ENCODE results near the gene PLXND1. TPM values are rescaled to one million over a fixed set of nuclear protein-coding genes. Genes with fewer than 3 reads are reported as not detected.

PLXND1 gene
- total RNA-seq, 2 donors from 2014 or later: 47.7 to 135 TPM

DNA sequence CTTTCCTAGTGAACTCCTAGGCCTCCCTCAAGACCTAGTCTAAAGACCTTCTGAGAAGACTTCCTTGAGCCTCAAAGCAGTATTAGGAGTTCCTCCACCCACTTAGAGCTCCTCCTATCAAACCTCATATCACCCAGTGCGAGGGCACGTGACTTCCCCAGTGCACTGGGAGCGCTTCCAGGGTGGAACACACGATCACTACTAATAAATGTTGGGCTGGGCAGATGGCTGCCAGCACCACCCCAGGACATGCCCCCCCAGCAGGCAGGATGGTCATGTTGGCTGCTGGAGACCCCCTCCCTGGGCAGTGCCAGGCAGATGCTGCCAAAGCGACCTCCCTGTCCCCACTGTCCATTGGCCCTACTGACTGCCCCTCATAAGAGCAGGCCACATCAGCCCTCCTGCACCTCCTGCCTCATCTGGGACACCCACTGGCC is 8.5 kb upstream of the PLXND1 start:
- intact Hi-C loops (cut with DNase I): loop anchor here (10.0 kb wide), 1 partner anchor 130 kb away; no protein-coding TSS in a partner anchor
- H3K4me3 ChIP-seq: no peak overlapping the region
- WGBS, 2 donors: 49 to 51% methylated on average over 5 of the region's 5 CpGs
- ATAC-seq (peak; percentile 46), DNase-seq (peak in 3 of 4 donors; percentile 62 to 71 (median 68))
- TF ChIP-seq POLR2A (IDR thresholded peaks at IDR 0.05): no peak
- TF ChIP-seq CTCF (IDR thresholded peaks at IDR 0.05): no peak
- H3K36me3 ChIP-seq (replicated peaks in 1 of 2; ENCODE audit: insufficient read depth in 1 of 2, low read depth in 2 of 2): no peaks in the 10 kb centered on the region
- H3K4me1 ChIP-seq: peaks cover 9% of the 10 kb centered on the region
- H3K27me3 ChIP-seq: no peaks in the 10 kb centered on the region
- no peak overlapping the region for H3K27ac ChIP-seq
- H3K9me3 ChIP-seq: no peaks in the 10 kb centered on the region

DNA sequence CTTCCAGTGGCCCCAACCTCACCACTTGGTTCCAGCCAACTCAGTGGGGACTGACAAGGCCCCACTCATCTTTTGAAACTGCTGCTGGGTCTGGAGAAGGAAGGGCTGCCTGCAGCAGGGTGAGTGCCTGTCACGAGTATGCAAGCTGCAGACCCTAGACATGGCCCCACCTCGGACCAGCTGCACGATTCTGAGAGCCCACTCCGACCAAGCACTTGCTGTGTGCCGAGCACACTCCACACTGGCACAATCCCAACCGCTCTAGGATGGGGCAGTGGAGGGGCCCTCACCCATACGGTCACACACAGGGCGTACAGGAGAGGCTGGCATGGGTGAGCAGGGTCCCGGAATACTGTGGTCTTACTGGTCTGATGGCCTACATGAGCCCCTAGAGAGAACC is 8.0 kb upstream of the PLXND1 start:
- Histone ChIP-seq H3K27ac (no peak overlapping the region), H3K4me1 (peaks cover 14% of the 10 kb centered on the region), H3K27me3 (no peaks in the 10 kb centered on the region), H3K36me3 (replicated peaks in 1 of 2; ENCODE audit: insufficient read depth in 1 of 2, low read depth in 2 of 2) (no peaks in the 10 kb centered on the region), H3K9me3 (no peaks in the 10 kb centered on the region), H3K4me3 (no peak overlapping the region)
- 89 to 92% methylated on average over 6 to 9 of the region's 9 CpGs for WGBS, 2 donors
- no peak for TF ChIP-seq POLR2A (IDR thresholded peaks at IDR 0.05)
- TF ChIP-seq CTCF (IDR thresholded peaks at IDR 0.05): no peak
- intact Hi-C loops (cut with DNase I): loop anchor here (10.0 kb wide), 1 partner anchor 130 kb away; no protein-coding TSS in a partner anchor
- DNase-seq (no peak), ATAC-seq (no peak)

DNA sequence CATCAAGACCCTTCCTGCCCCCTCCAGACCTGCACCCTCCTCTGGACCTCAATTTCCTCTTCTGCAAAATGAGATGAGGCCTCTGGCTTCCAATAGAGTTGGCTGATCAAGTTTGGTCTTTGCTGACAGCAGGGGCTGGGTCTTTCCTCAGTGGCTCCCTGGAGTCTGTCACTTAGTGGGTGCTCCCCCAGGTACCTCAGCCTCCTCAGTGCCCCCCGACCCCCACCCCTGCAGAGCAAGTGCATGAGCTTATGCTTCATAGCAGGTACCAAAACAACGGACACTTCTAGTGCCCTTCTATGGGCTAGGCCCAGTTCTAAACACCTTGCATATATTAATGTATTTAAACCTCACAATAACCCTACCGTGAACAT is 6.9 kb upstream of the PLXND1 start:
- WGBS, 2 donors: 73 to 75% methylated on average over 3 of the region's 3 CpGs
- Histone ChIP-seq H3K9me3 (no peaks in the 10 kb centered on the region), H3K36me3 (replicated peaks in 1 of 2; ENCODE audit: insufficient read depth in 1 of 2, low read depth in 2 of 2) (no peaks in the 10 kb centered on the region), H3K27me3 (no peaks in the 10 kb centered on the region), H3K4me3 (no peak overlapping the region), H3K27ac (no peak overlapping the region), H3K4me1 (peaks cover 15% of the 10 kb centered on the region)
- TF ChIP-seq POLR2A (IDR thresholded peaks at IDR 0.05) (no peak), CTCF (IDR thresholded peaks at IDR 0.05) (no peak)
- DNase-seq (no peak), ATAC-seq (no peak)
- intact Hi-C loops (cut with DNase I): loop anchor here (10.0 kb wide), 1 partner anchor 129 kb away; no protein-coding TSS in a partner anchor

GRCh38 chr3:129612534-129613366 is 6.3 kb upstream of the PLXND1 start:
- no peak overlapping the region for H3K4me3 ChIP-seq
- WGBS, 2 donors: 71 to 73% methylated on average over 12 to 16 of the region's 16 CpGs
- H3K36me3 ChIP-seq (replicated peaks in 1 of 2; ENCODE audit: insufficient read depth in 1 of 2, low read depth in 2 of 2): no peaks in the 10 kb centered on the region
- intact Hi-C loops (cut with DNase I): loop anchor here (10.0 kb wide), 1 partner anchor 128 kb away; no protein-coding TSS in a partner anchor
- H3K9me3 ChIP-seq: no peaks in the 10 kb centered on the region
- TF ChIP-seq POLR2A (IDR thresholded peaks at IDR 0.05) (no peak), CTCF (IDR thresholded peaks at IDR 0.05) (no peak)
- no peak for DNase-seq
- H3K4me1 ChIP-seq: peaks cover 15% of the 10 kb centered on the region
- H3K27ac ChIP-seq: peak overlapping the region in 1 of 4 donors; percentile 35
- no peaks in the 10 kb centered on the region for H3K27me3 ChIP-seq
- no peak for ATAC-seq

Data from body of pancreas (tissue), 4 donors.